Measurements from ENCODE around the gene SPG11.
"Not testable (repeated sequence)": the region's sequence is repeated elsewhere in the genome, so short reads cannot be mapped to it uniquely, and the experiment has no call there.

Gene SPG11

GRCh38 chr15:44550734-44551133 lies 112.7 kb downstream of the SPG11 start:
- no peak for DNase-seq (ENCODE audit: low spot score)

- DNase-seq (ENCODE audit: low spot score), result peak; percentile 16
Observed at GRCh38 chr15:44550256-44550655, 113.2 kb downstream of the SPG11 start.

- DNase-seq (ENCODE audit: low spot score), result not testable (repeated sequence)
Observed at GRCh38 chr15:44549152-44549551, 114.3 kb downstream of the SPG11 start.

- peak; percentile 50 for DNase-seq (ENCODE audit: low spot score)
Observed at GRCh38 chr15:44545913-44546802, 117.3 kb downstream of the SPG11 start.

- not testable (repeated sequence) for DNase-seq (ENCODE audit: low spot score)
Observed at GRCh38 chr15:44544745-44545144, 118.7 kb downstream of the SPG11 start.

GRCh38 chr15:44542596-44542995 lies 120.9 kb downstream of the SPG11 start:
- no peak for DNase-seq (ENCODE audit: low spot score)

- DNase-seq (ENCODE audit: low spot score), result no peak
Observed at GRCh38 chr15:44541282-44541958, 122.0 kb downstream of the SPG11 start.

GRCh38 chr15:44537735-44538240 lies 125.7 kb downstream of the SPG11 start:
- peak; percentile 26 for DNase-seq (ENCODE audit: low spot score)

GRCh38 chr15:44536962-44537734 lies 126.3 kb downstream of the SPG11 start, which contains the start of gene EIF3J:
EIF3J (plus strand) TSS chr15:44537147; CDS start chr15:44537195, 48 bp downstream.
- DNase-seq (ENCODE audit: low spot score), result peak; percentile 96

- no peak for DNase-seq (ENCODE audit: low spot score)
Observed at GRCh38 chr15:44536302-44536961, 127.0 kb downstream of the SPG11 start.

- DNase-seq (ENCODE audit: low spot score), result peak; percentile 14
Observed at GRCh38 chr15:44535523-44536301, 127.8 kb downstream of the SPG11 start.

- DNase-seq (ENCODE audit: low spot score), result no peak
Observed at GRCh38 chr15:44535092-44535491, 128.4 kb downstream of the SPG11 start.

- DNase-seq (ENCODE audit: low spot score), result no peak
Observed at GRCh38 chr15:44532689-44533088, 130.8 kb downstream of the SPG11 start.

GRCh38 chr15:44532275-44532674 lies 131.2 kb downstream of the SPG11 start:
- not testable (repeated sequence) for DNase-seq (ENCODE audit: low spot score)

- DNase-seq (ENCODE audit: low spot score), result no peak
Observed at GRCh38 chr15:44530653-44531052, 132.8 kb downstream of the SPG11 start.

GRCh38 chr15:44529864-44530604 lies 133.4 kb downstream of the SPG11 start:
- no peak for DNase-seq (ENCODE audit: low spot score)

- DNase-seq (ENCODE audit: low spot score), result no peak
Observed at GRCh38 chr15:44527241-44527640, 136.2 kb downstream of the SPG11 start.

GRCh38 chr15:44525018-44525417 lies 138.4 kb downstream of the SPG11 start:
- DNase-seq (ENCODE audit: low spot score), result no peak

- DNase-seq (ENCODE audit: low spot score), result no peak
Observed at GRCh38 chr15:44519537-44519936, 143.9 kb downstream of the SPG11 start.

- no peak for DNase-seq (ENCODE audit: low spot score)
Observed at GRCh38 chr15:44516436-44516835, 147.0 kb downstream of the SPG11 start.

Measured in CD4-positive, alpha-beta T cell treated with Interleukin-2 at 100 ng/mL for 4 hours (primary cell).